Psoas muscle (tissue), 8 donors: ENCODE measurements around the gene EEF1A1. TPM values are rescaled to one million over a fixed set of nuclear protein-coding genes. Genes with fewer than 3 reads are reported as not detected.
"Not testable (repeated sequence)": the region's sequence is repeated elsewhere in the genome, so short reads cannot be mapped to it uniquely, and the experiment has no call there.

Experiments
- ATAC-seq, 4 donors: fragments of 200-7000 bp; cut with Tn5 transposase; one replicate each; pipeline ENCODE4 v1.9.1; 2020; ENCODE audit warnings: moderate library complexity in 3 of 4, mild to moderate bottlenecking in 2 of 4
- DNase-seq, 2 donors: peaks; one replicate each; pipeline ENCODE4 v3.0.0-alpha.2; 2020
- H3K27ac ChIP-seq: fragments of 200-600 bp; one replicate; pipeline ENCODE4 v1.8.0; 2022
- H3K27me3 ChIP-seq, 3 donors: fragments of 200-600 bp in 1 of 3; one replicate each; pipeline versions ENCODE4 v1.6.1 to v1.8.0; 2013 to 2022; ENCODE audit warnings: low read length in 2 of 3, mild to moderate bottlenecking in 2 of 3, moderate library complexity in 1 of 3; ENCODE audit not compliant: insufficient read depth in 3 of 3
- H3K36me3 ChIP-seq, 2 donors: fragments of 200-600 bp in 1 of 2; one replicate each; pipeline versions ENCODE4 v1.6.1 to v1.8.0; 2013 to 2022; ENCODE audit warnings: low read depth in 1 of 2, mild to moderate bottlenecking in 1 of 2, moderate library complexity in 1 of 2; ENCODE audit not compliant: insufficient read depth in 1 of 2
- H3K4me1 ChIP-seq: fragments of 200-600 bp; one replicate; pipeline ENCODE4 v1.8.0; 2022
- H3K4me3 ChIP-seq: fragments of 200-600 bp; one replicate; pipeline ENCODE4 v1.8.0; 2022; ENCODE audit warnings: mild to moderate bottlenecking
- H3K9me3 ChIP-seq: fragments of 200-600 bp; one replicate; pipeline ENCODE4 v1.8.0; 2022
- CTCF ChIP-seq: fragments of 200-600 bp; IDR thresholded peaks from one replicate; pipeline ENCODE4 v1.8.0; 2022; ENCODE audit warnings: antibody characterized with exemption
- WGBS, 3 donors: extraction: QIAGEN DNeasy Blood & Tissue Kit; methylation state at CpG; one replicate each; pipeline versions ENCODE4 v1.1.6 to v1.1.7; 2013; 5-methylcytosine and 5-hydroxymethylcytosine counted together
- intact Hi-C, 2 donors: fragments of 100-400 bp; cut with DNase I; formaldehyde crosslinking; loops; one replicate each; pipeline versions ENCODE4 v1.11.0 to v1.14.2; 2022
- polyA plus RNA-seq, 3 donors: library from polyadenylated mRNA; stranded (reverse); fragments of 200-250 nt; gene quantifications; one replicate each; pipeline ENCODE4 v1.2.3, GENCODE V29; 2013
- total RNA-seq, 4 donors: library from RNA; stranded (reverse); fragmentation: NEBNext Ultra II Directional in 2 of 4; extraction: Animal tissue kit (Norgen Biotek cat#: 25700) in 2 of 4; gene quantifications; one replicate each; pipeline versions ENCODE4 v1.2.1 to v1.2.4, GENCODE V29; 2021 to 2023
- donor health status: healthy with polysubstance abuse.
- donor health status: DM: no; HTN: no; CAD: no; lungs with moderate emphysema.
- donor health status: Bipolar disorder and iron deficiency.
- donor health status: healthy.
- donor health status: DM: yes; HTN: yes; CAD: no.
- donor health status: DM: no; HTN: no; CAD: no.
- donor health status: DM: no; HTN: no; CAD: no.
- donor health status: DM: yes; HTN: yes; CAD: no.

Gene EEF1A1
- total and polyA plus RNA-seq, 7 donors: 541 to 2,379 (median 851) TPM

GRCh38 chr6:73513496-73513854 is 7.4 kb downstream of the EEF1A1 start:
- Histone ChIP-seq H3K27ac (no peak overlapping the region), H3K36me3 (peaks cover under 1 to 35% of the 10 kb centered on the region in 2 donors), H3K4me1 (peaks cover 3% of the 10 kb centered on the region), H3K27me3 (no peaks in the 10 kb centered on the region), H3K9me3 (no peaks in the 10 kb centered on the region), H3K4me3 (no peak overlapping the region)
- WGBS, 3 donors: 70 to 89% (median 75%) methylated on average over 3 of the region's 3 CpGs
- ATAC-seq (no peak), DNase-seq (no peak)
- intact Hi-C loops: no loop called here
- TF ChIP-seq CTCF: no peak

- intact Hi-C loops: no loop called here
- Histone ChIP-seq H3K9me3 (no peaks in the 10 kb centered on the region), H3K27me3 (no peaks in the 10 kb centered on the region), H3K4me3 (no peak overlapping the region), H3K36me3 (peaks cover 0 to 21% of the 10 kb centered on the region in 2 donors), H3K4me1 (no peaks in the 10 kb centered on the region), H3K27ac (no peak overlapping the region)
- DNase-seq (no peak), ATAC-seq (no peak)
- WGBS, 3 donors: 93 to 95% (median 94%) methylated on average over 7 of the region's 7 CpGs
- no peak for TF ChIP-seq CTCF
These were observed 9.0 kb downstream of the EEF1A1 start for GRCh38 chr6:73511796-73512195.

GRCh38 chr6:73509851-73510250 is 11.0 kb downstream of the EEF1A1 start:
- no peak for TF ChIP-seq CTCF
- DNase-seq: no peak
- Histone ChIP-seq H3K36me3 (peaks cover 0 to 2% of the 10 kb centered on the region in 2 donors), H3K9me3 (no peaks in the 10 kb centered on the region), H3K27ac (no peak overlapping the region), H3K27me3 (no peaks in the 10 kb centered on the region), H3K4me3 (no peak overlapping the region), H3K4me1 (no peaks in the 10 kb centered on the region)
- 95 to 97% (median 97%) methylated on average over 1 of the region's 1 CpG for WGBS, 3 donors
- ATAC-seq: no peak
- intact Hi-C loops: no loop called here

- 43 to 71% (median 54%) methylated on average over 1 of the region's 1 CpG for WGBS, 3 donors
- Histone ChIP-seq H3K27me3 (no peaks in the 10 kb centered on the region), H3K36me3 (peaks cover 0 to 6% of the 10 kb centered on the region in 2 donors), H3K9me3 (no peaks in the 10 kb centered on the region), H3K27ac (no peak overlapping the region), H3K4me3 (no peak overlapping the region), H3K4me1 (no peaks in the 10 kb centered on the region)
- DNase-seq (no peak), ATAC-seq (no peak)
- TF ChIP-seq CTCF: no peak
- intact Hi-C loops: no loop called here
These were observed 12.1 kb downstream of the EEF1A1 start for GRCh38 chr6:73508776-73509175.

DNA sequence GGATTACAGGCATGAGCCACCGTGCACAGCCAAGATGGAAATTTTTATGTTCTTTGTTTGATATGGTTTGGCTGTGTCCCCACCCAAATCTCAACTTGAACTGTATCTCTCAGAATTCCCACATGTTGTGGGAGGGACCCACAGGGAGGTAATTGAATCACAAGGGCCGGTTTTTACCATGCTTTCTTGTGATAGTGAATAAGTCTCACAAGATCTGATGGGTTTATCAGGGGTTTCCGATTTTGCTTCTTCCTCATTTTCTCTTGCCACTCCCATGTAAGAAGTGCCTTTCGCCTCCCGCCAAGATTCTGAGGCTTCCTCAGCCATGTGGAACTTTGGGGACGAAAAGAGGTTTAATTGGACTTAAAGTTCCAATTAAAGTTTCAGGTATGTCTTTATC is 14.6 kb downstream of the EEF1A1 start:
- Histone ChIP-seq H3K27me3 (no peaks in the 10 kb centered on the region), H3K9me3 (no peaks in the 10 kb centered on the region), H3K36me3 (peaks cover 4 to 31% of the 10 kb centered on the region in 2 donors), H3K27ac (no peak overlapping the region), H3K4me3 (no peak overlapping the region), H3K4me1 (no peaks in the 10 kb centered on the region)
- no peak for DNase-seq
- intact Hi-C loops: no loop called here
- WGBS, 3 donors: 85 to 90% (median 89%) methylated on average over 6 of the region's 6 CpGs
- no peak for TF ChIP-seq CTCF
- ATAC-seq: no peak

GRCh38 chr6:73505705-73506104 is 15.1 kb downstream of the EEF1A1 start:
- H3K9me3 ChIP-seq, H3K27ac ChIP-seq, H3K4me3 ChIP-seq, H3K4me1 ChIP-seq, DNase-seq, ATAC-seq, H3K27me3 ChIP-seq, intact Hi-C loops: not testable (repeated sequence)
- peaks cover 6 to 36% of the 10 kb centered on the region in 2 donors for H3K36me3 ChIP-seq
- WGBS, 3 donors: 92 to 96% (median 94%) methylated on average over 8 of the region's 8 CpGs
